Chondrocyte (in vitro differentiated cells): ENCODE measurements around the gene ALPK3. TPM values are rescaled to one million over a fixed set of nuclear protein-coding genes. Genes with fewer than 3 reads are reported as not detected.

ENCODE experiments used
- DNase-seq: peaks from one replicate; pipeline ENCODE4 v3.0.0; 2021; ENCODE audit warnings: mixed read lengths, low spot score
- H3K27ac Mint-ChIP-seq: one replicate; pipeline ENCODE4 v1.8.0; 2021; ENCODE audit warnings: mild to moderate bottlenecking, moderate library complexity, mixed read lengths; ENCODE audit not compliant: unreplicated experiment
- H3K27me3 Mint-ChIP-seq: 2 replicates; pipeline ENCODE4 v1.8.0; 2021; ENCODE audit warnings: low read depth, mixed read lengths
- H3K36me3 Mint-ChIP-seq: 2 replicates; pipeline ENCODE4 v1.8.0; 2021; ENCODE audit warnings: low read depth, mixed read lengths
- H3K4me1 Mint-ChIP-seq: 2 replicates; pipeline ENCODE4 v1.8.0; 2021; ENCODE audit warnings: low read depth, mild to moderate bottlenecking, mixed read lengths
- H3K4me3 Mint-ChIP-seq: one replicate; pipeline ENCODE4 v1.8.0; 2021; ENCODE audit warnings: mild to moderate bottlenecking, moderate library complexity, mixed read lengths; ENCODE audit not compliant: unreplicated experiment
- H3K9me3 Mint-ChIP-seq: 2 replicates; pipeline ENCODE4 v1.8.0; 2021; ENCODE audit warnings: low read depth, mixed read lengths
- total RNA-seq: library from RNA; stranded (reverse); gene quantifications from 3 replicates; pipeline ENCODE4 v1.2.1, GENCODE V29; 2021
- TF ChIP-seq, protein P1 (sequence below): fragments of 200-600 bp; sonication (generic); IDR thresholded peaks from 2 replicates; pipeline ENCODE4 v1.5.0; 2021; ENCODE audit warnings: antibody characterized with exemption, mild to moderate bottlenecking, moderate library complexity

Gene ALPK3
- total RNA-seq, 1 donor from 2014 or later: 6.4 TPM

DNA sequence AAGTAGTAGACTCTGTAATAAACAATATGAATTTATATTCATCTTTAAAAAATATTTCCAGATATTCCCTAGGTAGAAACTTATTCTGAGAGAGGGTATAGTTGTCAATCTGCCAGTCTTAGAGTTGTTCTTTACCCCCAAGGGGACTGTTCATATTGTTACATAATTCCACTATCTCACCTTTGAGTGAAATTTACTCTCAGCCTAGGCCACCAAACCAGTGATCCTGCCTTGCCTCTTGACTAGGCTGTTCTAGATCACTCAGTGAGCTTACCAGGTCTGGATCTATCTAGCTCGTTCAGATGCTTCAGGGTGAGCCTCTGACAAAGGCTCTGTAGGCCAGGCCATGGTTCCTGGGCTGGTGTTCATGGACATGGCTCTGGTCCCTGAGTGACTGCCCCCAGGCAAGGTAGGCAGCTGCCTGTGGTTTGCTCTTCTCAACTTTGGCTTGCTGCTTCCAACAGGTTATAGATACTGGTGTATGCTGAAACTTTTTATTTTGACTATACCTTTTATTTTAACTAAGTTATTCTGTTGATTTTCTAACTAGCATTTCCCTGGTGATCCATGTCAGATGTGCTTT lies 41.2 kb upstream of the ALPK3 start:
- DNase-seq: no peak
- peaks cover 19% of the 10 kb centered on the region for H3K4me1 Mint-ChIP-seq
- TF ChIP-seq, protein P1, sequence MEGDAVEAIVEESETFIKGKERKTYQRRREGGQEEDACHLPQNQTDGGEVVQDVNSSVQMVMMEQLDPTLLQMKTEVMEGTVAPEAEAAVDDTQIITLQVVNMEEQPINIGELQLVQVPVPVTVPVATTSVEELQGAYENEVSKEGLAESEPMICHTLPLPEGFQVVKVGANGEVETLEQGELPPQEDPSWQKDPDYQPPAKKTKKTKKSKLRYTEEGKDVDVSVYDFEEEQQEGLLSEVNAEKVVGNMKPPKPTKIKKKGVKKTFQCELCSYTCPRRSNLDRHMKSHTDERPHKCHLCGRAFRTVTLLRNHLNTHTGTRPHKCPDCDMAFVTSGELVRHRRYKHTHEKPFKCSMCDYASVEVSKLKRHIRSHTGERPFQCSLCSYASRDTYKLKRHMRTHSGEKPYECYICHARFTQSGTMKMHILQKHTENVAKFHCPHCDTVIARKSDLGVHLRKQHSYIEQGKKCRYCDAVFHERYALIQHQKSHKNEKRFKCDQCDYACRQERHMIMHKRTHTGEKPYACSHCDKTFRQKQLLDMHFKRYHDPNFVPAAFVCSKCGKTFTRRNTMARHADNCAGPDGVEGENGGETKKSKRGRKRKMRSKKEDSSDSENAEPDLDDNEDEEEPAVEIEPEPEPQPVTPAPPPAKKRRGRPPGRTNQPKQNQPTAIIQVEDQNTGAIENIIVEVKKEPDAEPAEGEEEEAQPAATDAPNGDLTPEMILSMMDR: no peak
- peaks cover 2% of the 10 kb centered on the region for H3K36me3 Mint-ChIP-seq
- H3K4me3 Mint-ChIP-seq: no peak overlapping the region
- peak overlapping the region; percentile 49 for H3K27ac Mint-ChIP-seq
- no peaks in the 10 kb centered on the region for H3K9me3 Mint-ChIP-seq
- no peaks in the 10 kb centered on the region for H3K27me3 Mint-ChIP-seq

DNA sequence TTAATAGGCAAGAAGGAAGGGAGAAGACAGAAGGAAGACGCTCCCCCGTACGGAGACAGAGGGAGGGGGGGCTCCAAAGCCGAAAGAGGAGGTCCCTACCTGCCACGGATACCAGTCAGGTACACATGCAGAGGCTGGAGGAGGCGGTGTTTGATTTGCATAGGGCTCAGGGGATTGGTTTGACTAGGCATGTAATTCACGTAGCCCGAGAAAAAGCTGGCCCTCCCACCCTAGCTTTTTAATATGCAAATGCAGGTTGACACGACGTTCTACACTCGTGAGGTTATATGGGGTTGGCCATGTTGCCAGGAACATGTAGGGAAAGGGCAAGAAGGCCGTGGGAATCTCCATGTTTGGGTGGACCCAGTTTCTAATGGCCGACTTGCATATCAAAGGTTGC lies 39.0 kb upstream of the ALPK3 start:
- TF ChIP-seq, protein P1: no peak
- DNase-seq: no peak

DNA sequence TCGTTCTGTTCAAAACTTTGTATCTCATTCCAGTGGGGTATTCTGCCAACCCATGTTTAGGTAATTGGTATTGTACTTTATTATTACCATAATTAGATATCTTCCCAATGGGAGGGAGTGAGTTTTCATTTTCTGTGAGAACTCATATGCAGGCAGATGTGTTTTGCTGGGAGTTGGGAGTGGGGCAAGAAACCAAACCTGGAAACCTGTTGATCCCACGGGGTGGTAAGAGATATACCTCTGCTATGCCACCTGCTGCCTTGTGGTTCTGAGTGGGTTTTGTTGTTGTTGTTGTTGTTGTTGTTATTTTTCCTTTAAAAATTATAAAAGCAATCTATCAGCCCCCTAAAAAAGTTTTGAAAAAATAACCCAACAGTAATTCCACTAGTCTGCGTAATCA lies 36.7 kb upstream of the ALPK3 start:
- H3K4me3 Mint-ChIP-seq: no peak overlapping the region
- TF ChIP-seq, protein P1: no peak
- H3K27ac Mint-ChIP-seq: no peak overlapping the region
- no peaks in the 10 kb centered on the region for H3K27me3 Mint-ChIP-seq
- H3K9me3 Mint-ChIP-seq: no peaks in the 10 kb centered on the region
- H3K36me3 Mint-ChIP-seq: peaks cover 29% of the 10 kb centered on the region
- DNase-seq: no peak
- H3K4me1 Mint-ChIP-seq: peaks cover 15% of the 10 kb centered on the region

More for the DNA sequence above, 39.0 kb upstream of the ALPK3 start:
- Mint-ChIP-seq H3K4me1 (peaks cover 19% of the 10 kb centered on the region), H3K27ac (no peak overlapping the region), H3K9me3 (no peaks in the 10 kb centered on the region), H3K4me3 (no peak overlapping the region), H3K36me3 (peaks cover 11% of the 10 kb centered on the region), H3K27me3 (no peaks in the 10 kb centered on the region)

DNA sequence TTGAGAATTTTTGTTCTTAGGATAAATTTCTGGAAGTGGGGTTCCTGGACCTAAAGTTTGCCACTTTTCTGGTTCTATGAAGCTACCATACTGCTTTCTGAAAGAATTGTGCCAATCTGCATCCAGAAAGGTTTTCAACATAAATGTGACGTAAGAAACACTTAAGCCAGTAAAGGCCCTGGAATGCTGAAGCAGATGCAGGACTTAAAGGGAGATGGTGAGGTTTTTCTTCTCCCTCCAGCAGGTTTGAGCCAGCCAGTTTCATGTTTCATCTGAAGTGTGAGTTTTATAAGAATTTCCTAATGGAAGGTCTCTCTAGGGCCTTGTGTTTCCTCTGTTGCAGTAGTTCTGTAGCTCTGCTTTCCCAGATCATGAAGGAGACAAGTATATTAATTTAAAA lies 35.7 kb upstream of the ALPK3 start:
- H3K27ac Mint-ChIP-seq: no peak overlapping the region
- H3K4me3 Mint-ChIP-seq: no peak overlapping the region
- no peaks in the 10 kb centered on the region for H3K9me3 Mint-ChIP-seq
- no peaks in the 10 kb centered on the region for H3K27me3 Mint-ChIP-seq
- H3K4me1 Mint-ChIP-seq: peaks cover 13% of the 10 kb centered on the region
- TF ChIP-seq, protein P1: no peak
- no peak for DNase-seq
- peaks cover 31% of the 10 kb centered on the region for H3K36me3 Mint-ChIP-seq

DNA sequence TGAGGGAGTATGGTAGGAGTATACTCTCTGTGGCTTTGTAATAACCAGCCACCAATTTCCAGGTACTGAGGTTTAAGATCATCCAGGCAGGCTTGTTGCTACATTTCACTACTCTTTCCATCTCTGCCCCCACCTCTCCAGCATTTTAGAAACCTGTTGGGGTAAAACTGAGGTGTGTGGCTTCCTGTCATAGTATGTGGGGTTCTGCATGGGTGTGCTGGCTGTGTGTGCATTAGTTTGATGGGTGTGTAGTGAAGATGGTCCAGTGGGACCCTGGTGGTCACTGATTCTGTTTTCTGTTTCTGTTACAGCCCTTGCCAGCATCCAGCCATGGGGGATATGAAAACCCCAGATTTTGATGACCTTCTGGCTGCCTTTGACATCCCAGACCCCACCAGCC lies 34.8 kb upstream of the ALPK3 start:
- peaks cover 31% of the 10 kb centered on the region for H3K36me3 Mint-ChIP-seq
- no peak overlapping the region for H3K4me3 Mint-ChIP-seq
- H3K4me1 Mint-ChIP-seq: peaks cover 13% of the 10 kb centered on the region
- no peaks in the 10 kb centered on the region for H3K27me3 Mint-ChIP-seq
- no peaks in the 10 kb centered on the region for H3K9me3 Mint-ChIP-seq
- DNase-seq: no peak
- TF ChIP-seq, protein P1: no peak
- H3K27ac Mint-ChIP-seq: no peak overlapping the region
